Heart right ventricle (tissue), 16 donors: ENCODE data around the gene TEX51. TPM values are rescaled to one million over a fixed set of nuclear protein-coding genes. Genes with fewer than 3 reads are reported as not detected.

Experiments used
- ATAC-seq, 8 donors: fragments of 200-7000 bp; cut with Tn5 transposase; one replicate each; pipeline ENCODE4 v1.9.1; 2020; ENCODE audit warnings: mild to moderate bottlenecking in 8 of 8, moderate library complexity in 8 of 8, moderate number of reproducible peaks in 1 of 8
- DNase-seq, 2 donors: peaks; one replicate each; pipeline ENCODE4 v3.0.0-alpha.2; 2020
- H3K27ac ChIP-seq, 10 donors: fragments of 200-600 bp; sonication (generic) in 2 of 10; one replicate each; pipeline versions ENCODE4 v1.5.0 to v1.8.0; 2020 to 2022; ENCODE audit warnings: mild to moderate bottlenecking in 3 of 10
- H3K27me3 ChIP-seq, 7 donors: fragments of 200-600 bp; one replicate each; pipeline ENCODE4 v1.8.0; 2021 to 2022; ENCODE audit warnings: mild to moderate bottlenecking in 2 of 7
- H3K36me3 ChIP-seq, 9 donors: fragments of 200-600 bp; sonication (generic) in 1 of 9; one replicate each; pipeline versions ENCODE4 v1.5.0 to v1.8.0; 2020 to 2022; ENCODE audit warnings: mild to moderate bottlenecking in 2 of 9
- H3K4me1 ChIP-seq, 9 donors: fragments of 200-600 bp; sonication (generic) in 1 of 9; one replicate each; pipeline versions ENCODE4 v1.5.0 to v1.8.0; 2020 to 2022; ENCODE audit warnings: mild to moderate bottlenecking in 4 of 9
- H3K4me3 ChIP-seq, 10 donors: fragments of 200-600 bp; sonication (generic) in 2 of 10; one replicate each; pipeline versions ENCODE4 v1.5.0 to v1.8.0; 2020 to 2022; ENCODE audit warnings: mild to moderate bottlenecking in 7 of 10, moderate library complexity in 2 of 10
- H3K9me3 ChIP-seq, 11 donors: fragments of 200-600 bp in 10 of 11; sonication (generic) in 2 of 11; one replicate each; pipeline versions ENCODE4 v1.5.0 to v1.8.0; 2013 to 2022; ENCODE audit warnings: mild to moderate bottlenecking in 2 of 11, control low read depth in 1 of 11, moderate library complexity in 1 of 11
- CTCF ChIP-seq, 9 donors: fragments of 200-600 bp; sonication (generic) in 2 of 9; IDR thresholded peaks; one replicate each; pipeline versions ENCODE4 v1.5.0 to v1.8.0; 2021 to 2022; ENCODE audit warnings: antibody characterized with exemption in 9 of 9, mild to moderate bottlenecking in 5 of 9, moderate library complexity in 1 of 9
- WGBS, 2 donors: extraction: QIAGEN DNeasy Blood & Tissue Kit; methylation state at CpG; one replicate each; pipeline ENCODE4 v1.1.7; 2013; ENCODE audit warnings: inconsistent platforms in 1 of 2; 5-methylcytosine and 5-hydroxymethylcytosine counted together
- intact Hi-C, 10 donors: fragments of 100-400 bp; cut with DNase I; formaldehyde crosslinking; loops; one replicate each; pipeline versions ENCODE4 v1.11.1 to v1.14.2; 2022
- polyA plus RNA-seq, 2 donors: library from polyadenylated mRNA; stranded (reverse); fragments of 200-250 nt; gene quantifications; one replicate each; pipeline ENCODE4 v1.2.3, GENCODE V29; 2013
- total RNA-seq, 10 donors: library from RNA; stranded (reverse); fragmentation: NEBNext Ultra II Directional in 3 of 10; extraction: Animal tissue kit (Norgen Biotek cat#: 25700) in 3 of 10; gene quantifications; one replicate each; pipeline versions ENCODE4 v1.2.1 to v1.2.4, GENCODE V29; 2021 to 2023
- donor health status: Arrhythmogenic right ventricular cardiomyopathy.
- donor health status: ischemic (EF 13 %, LVEDD 7.1; RV severe dilation, severe dysfunction).
- donor health status: healthy with polysubstance abuse.
- donor health status: DM: no; HTN: yes; CAD: no.
- donor health status: DM: no; HTN: no; CAD: no.
- donor health status: ischemic (EF 25% LVEDD 6.9; RV normal size, moderate dysfunction).
- donor health status: ischemic (EF 25% LVEDD 5.7; RV mildly dilated, moderate dysfunction).
- donor health status: healthy.
- donor health status: DM: yes; HTN: yes; CAD: no.
- donor health status: Ischemic cardiomyopathy.
- donor health status: ischemic (EF 35%, LVEDD 5.7; RV mildly dilated, moderate dysfunction).
- donor health status: nonischemic (EF 11% LVEDD 7.7; RV severe dilation, severe dysfunction).
- donor health status: DM: yes; HTN: yes; CAD: no.
- donor health status: PGD.
- donor health status: ischemic (EF 29% LVEDD 5.4; RV normal size, mild dysfunction).
- donor health status: nonischemic (EF 23%, LVEDD 6.1; RV moderate dilation, normal function).

TEX51 gene
- total and polyA plus RNA-seq, 12 donors = not detected

GRCh38 chr2:126921066-126921465 is 22.4 kb downstream of the TEX51 start:
- Histone ChIP-seq H3K9me3 (no peaks in the 10 kb centered on the region), H3K27me3 (no peaks in the 10 kb centered on the region), H3K4me3 (no peak overlapping the region), H3K27ac (no peak overlapping the region), H3K4me1 (no peaks in the 10 kb centered on the region), H3K36me3 (no peaks in the 10 kb centered on the region)
- ATAC-seq (no peak), DNase-seq (no peak)
- TF ChIP-seq CTCF (IDR thresholded peaks at IDR 0.05) = no peak
- 33 to 63% methylated on average over 1 of the region's 1 CpG for WGBS, 2 donors
- intact Hi-C loops = no loop called here

DNA sequence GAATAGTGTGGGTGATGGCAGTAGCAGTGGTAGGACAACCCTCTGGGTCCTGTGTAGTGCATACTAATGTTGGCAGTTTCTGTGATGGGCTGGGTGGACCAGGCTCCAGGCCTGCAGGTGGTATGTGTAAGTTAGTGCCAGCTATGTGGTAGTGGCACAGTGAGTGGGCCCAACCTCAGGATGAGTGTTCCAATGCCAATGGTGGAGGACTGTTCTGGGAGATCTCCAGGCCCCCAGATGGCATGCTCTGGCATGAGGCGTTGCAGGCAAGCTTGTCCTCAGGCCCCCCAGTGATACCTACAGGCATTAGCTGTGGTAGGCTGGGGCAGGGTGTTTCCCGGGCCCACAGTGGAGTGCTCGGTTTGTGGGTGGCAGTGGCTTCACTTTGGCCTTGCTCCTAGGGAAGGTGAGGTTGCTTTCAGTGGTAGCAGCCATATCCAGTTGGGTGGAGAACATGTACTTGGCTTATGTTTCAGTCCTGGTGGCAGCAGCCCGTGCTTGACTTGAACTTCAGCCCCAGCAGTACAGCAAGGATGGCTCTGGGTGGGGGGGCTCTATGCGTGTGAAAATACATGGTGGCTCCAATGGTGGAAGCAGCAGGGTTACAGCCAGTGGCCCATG is 32.4 kb downstream of the TEX51 start:
- Histone ChIP-seq H3K9me3 (peaks cover 0 to 21% (median 3%) of the 10 kb centered on the region in 11 donors), H3K27me3 (peaks cover 0 to 29% (median 9%) of the 10 kb centered on the region in 7 donors), H3K27ac (no peak overlapping the region), H3K36me3 (no peaks in the 10 kb centered on the region), H3K4me3 (no peak overlapping the region), H3K4me1 (no peaks in the 10 kb centered on the region)
- no peak for TF ChIP-seq CTCF (IDR thresholded peaks at IDR 0.05)
- WGBS, 2 donors = 85 to 89% methylated on average over 5 of the region's 5 CpGs
- intact Hi-C loops = no loop called here
- ATAC-seq = no peak
- no peak for DNase-seq

- no peak overlapping the region for H3K27ac ChIP-seq
- intact Hi-C loops = no loop called here
- peaks cover 0 to 29% (median 9%) of the 10 kb centered on the region in 7 donors for H3K27me3 ChIP-seq
- ATAC-seq (no peak), DNase-seq (no peak)
- H3K4me1 ChIP-seq = no peaks in the 10 kb centered on the region
- no peak for TF ChIP-seq CTCF (IDR thresholded peaks at IDR 0.05)
- H3K4me3 ChIP-seq = no peak overlapping the region
- 76 to 79% methylated on average over 4 of the region's 4 CpGs for WGBS, 2 donors
- H3K36me3 ChIP-seq = no peaks in the 10 kb centered on the region
- peaks cover 0 to 21% (median 3%) of the 10 kb centered on the region in 11 donors for H3K9me3 ChIP-seq
Observed at GRCh38 chr2:126932529-126932928, 33.8 kb downstream of the TEX51 start.

- intact Hi-C loops = no loop called here
- Histone ChIP-seq H3K4me3 (no peak overlapping the region), H3K36me3 (no peaks in the 10 kb centered on the region), H3K9me3 (peaks cover 0 to 17% (median 3%) of the 10 kb centered on the region in 11 donors), H3K27me3 (peaks cover 0 to 29% (median 9%) of the 10 kb centered on the region in 7 donors), H3K27ac (no peak overlapping the region), H3K4me1 (no peaks in the 10 kb centered on the region)
- DNase-seq = no peak
- no peak for ATAC-seq
- WGBS, 2 donors = 38 to 39% methylated on average over 14 of the region's 14 CpGs
- no peak for TF ChIP-seq CTCF (IDR thresholded peaks at IDR 0.05)
Observed at GRCh38 chr2:126932966-126933710, 34.4 kb downstream of the TEX51 start.
